EH (cell line): Measurements from ENCODE around the gene RAP1GAP.
"Not testable (repeated sequence)": the region's sequence is repeated elsewhere in the genome, so short reads cannot be mapped to it uniquely, and the experiment has no call there.

Experiments used
- DNase-seq: peaks from one replicate; pipeline ENCODE4 v3.0.0-alpha.2; 2015; ENCODE audit warnings: low read depth

Gene RAP1GAP

GRCh38 chr1:21644348-21644747 is 24.8 kb downstream of the RAP1GAP start:
- DNase-seq = no peak

GRCh38 chr1:21643624-21644023 is 25.5 kb downstream of the RAP1GAP start:
- DNase-seq = no peak

- DNase-seq = no peak
Measured at GRCh38 chr1:21641967-21642739, 27.0 kb downstream of the RAP1GAP start.

- DNase-seq = no peak
Measured at GRCh38 chr1:21641537-21641936, 27.6 kb downstream of the RAP1GAP start.

GRCh38 chr1:21641076-21641475 is 28.1 kb downstream of the RAP1GAP start:
- DNase-seq = no peak

- DNase-seq = no peak
Measured at GRCh38 chr1:21640653-21641052, 28.5 kb downstream of the RAP1GAP start.

GRCh38 chr1:21639594-21640041 is 29.5 kb downstream of the RAP1GAP start:
- DNase-seq = peak; percentile 25

GRCh38 chr1:21638531-21639341 is 30.4 kb downstream of the RAP1GAP start:
- peak; percentile 36 for DNase-seq

- no peak for DNase-seq
Measured at GRCh38 chr1:21637514-21637913, 31.6 kb downstream of the RAP1GAP start.

GRCh38 chr1:21636029-21636428 is 33.1 kb downstream of the RAP1GAP start:
- no peak for DNase-seq

- no peak for DNase-seq
Measured at GRCh38 chr1:21634806-21635535, 34.2 kb downstream of the RAP1GAP start.

GRCh38 chr1:21633992-21634805 is 35.0 kb downstream of the RAP1GAP start:
- no peak for DNase-seq

- DNase-seq = no peak
Measured at GRCh38 chr1:21633141-21633755, 35.9 kb downstream of the RAP1GAP start.

- no peak for DNase-seq
Measured at GRCh38 chr1:21631944-21632887, 36.9 kb downstream of the RAP1GAP start.

- DNase-seq = not testable (repeated sequence)
Measured at GRCh38 chr1:21631590-21631943, 37.6 kb downstream of the RAP1GAP start.

- DNase-seq = peak; percentile 17
Measured at GRCh38 chr1:21630571-21631343, 38.4 kb downstream of the RAP1GAP start.

GRCh38 chr1:21629971-21630370 is 39.2 kb downstream of the RAP1GAP start:
- no peak for DNase-seq

GRCh38 chr1:21628798-21629393 is 40.3 kb downstream of the RAP1GAP start:
- DNase-seq = no peak

GRCh38 chr1:21626921-21627339 is 42.2 kb downstream of the RAP1GAP start:
- peak; percentile 8 for DNase-seq
